OCI-M2 (cell line): ENCODE data around the gene AUTS2.

Experiments
- DNase-seq: peaks from one replicate; lab custom pipeline; 2025; ENCODE audit not compliant: unreplicated experiment; lab: John Stamatoyannopoulos, UW

The AUTS2 gene

GRCh38 chr7:70693686-70694433 lies 1095.6 kb downstream of the AUTS2 start:
- no peak for DNase-seq

GRCh38 chr7:70694434-70694970 lies 1096.2 kb downstream of the AUTS2 start:
- DNase-seq: no peak

GRCh38 chr7:70694971-70695794 lies 1096.9 kb downstream of the AUTS2 start:
- DNase-seq: no peak

GRCh38 chr7:70695795-70696083 lies 1097.5 kb downstream of the AUTS2 start:
- DNase-seq: no peak

GRCh38 chr7:70696201-70696754 lies 1098.0 kb downstream of the AUTS2 start:
- DNase-seq: no peak

GRCh38 chr7:70698219-70698832 lies 1100.1 kb downstream of the AUTS2 start:
- DNase-seq: no peak

- DNase-seq: no peak
Measured at GRCh38 chr7:70699271-70699670, 1101.0 kb downstream of the AUTS2 start.

- no peak for DNase-seq
Measured at GRCh38 chr7:70700055-70700940, 1102.0 kb downstream of the AUTS2 start.

- no peak for DNase-seq
Measured at GRCh38 chr7:70700941-70701425, 1102.7 kb downstream of the AUTS2 start.

- DNase-seq: no peak
Measured at GRCh38 chr7:70701477-70701876, 1103.2 kb downstream of the AUTS2 start.

GRCh38 chr7:70701991-70702390 lies 1103.7 kb downstream of the AUTS2 start:
- no peak for DNase-seq

- no peak for DNase-seq
Measured at GRCh38 chr7:70703785-70704184, 1105.5 kb downstream of the AUTS2 start.

- no peak for DNase-seq
Measured at GRCh38 chr7:70704831-70705346, 1106.6 kb downstream of the AUTS2 start.

GRCh38 chr7:70706204-70706603 lies 1107.9 kb downstream of the AUTS2 start:
- no peak for DNase-seq

- DNase-seq: no peak
Measured at GRCh38 chr7:70706698-70707097, 1108.4 kb downstream of the AUTS2 start.

GRCh38 chr7:70707823-70708243 lies 1109.6 kb downstream of the AUTS2 start:
- no peak for DNase-seq

GRCh38 chr7:70710011-70710480 lies 1111.8 kb downstream of the AUTS2 start:
- DNase-seq: no peak

GRCh38 chr7:70710651-70711050 lies 1112.4 kb downstream of the AUTS2 start:
- no peak for DNase-seq

- DNase-seq: no peak
Measured at GRCh38 chr7:70711452-70711851, 1113.2 kb downstream of the AUTS2 start.

GRCh38 chr7:70712942-70713341 lies 1114.7 kb downstream of the AUTS2 start:
- DNase-seq: no peak
